8988T (cell line): Measurements from ENCODE around the gene OSBPL7.

Experiments used
- DNase-seq: peaks from one replicate; pipeline ENCODE4 v3.0.0; 2011

The OSBPL7 gene

GRCh38 chr17:47847341-47848197 is 26.0 kb upstream of the OSBPL7 start:
- DNase-seq, result no peak

- no peak for DNase-seq
Observed at GRCh38 chr17:47846716-47847340, 25.2 kb upstream of the OSBPL7 start.

- no peak for DNase-seq
Observed at GRCh38 chr17:47845716-47846075, 24.1 kb upstream of the OSBPL7 start.

- DNase-seq, result no peak
Observed at GRCh38 chr17:47844814-47845715, 23.5 kb upstream of the OSBPL7 start.

- DNase-seq, result no peak
Observed at GRCh38 chr17:47844227-47844626, 22.6 kb upstream of the OSBPL7 start.

GRCh38 chr17:47843391-47843730 is 21.8 kb upstream of the OSBPL7 start:
- no peak for DNase-seq

GRCh38 chr17:47841488-47842291 is 20.1 kb upstream of the OSBPL7 start:
- DNase-seq, result no peak

GRCh38 chr17:47840742-47841487 is 19.3 kb upstream of the OSBPL7 start, which contains the start of gene SCRN2:
Gene SCRN2, minus strand, starts transcription at chr17:47841273. Its CDS starts 430 bp downstream, at chr17:47840843.
- DNase-seq, result peak; percentile 98

GRCh38 chr17:47840001-47840741 is 18.6 kb upstream of the OSBPL7 start:
- DNase-seq, result no peak

GRCh38 chr17:47839071-47839470 is 17.5 kb upstream of the OSBPL7 start:
- no peak for DNase-seq

- DNase-seq, result no peak
Observed at GRCh38 chr17:47838636-47839035, 17.0 kb upstream of the OSBPL7 start.

- peak; percentile 89 for DNase-seq
Observed at GRCh38 chr17:47837401-47838039, 15.9 kb upstream of the OSBPL7 start.

- DNase-seq, result no peak
Observed at GRCh38 chr17:47836601-47837000, 15.0 kb upstream of the OSBPL7 start.

GRCh38 chr17:47834756-47835155 is 13.2 kb upstream of the OSBPL7 start:
- DNase-seq, result no peak

- DNase-seq, result no peak
Observed at GRCh38 chr17:47831934-47832327, 10.3 kb upstream of the OSBPL7 start.

GRCh38 chr17:47831003-47831933 is 9.7 kb upstream of the OSBPL7 start, which contains the start of the genes LRRC46 and MRPL10:
Gene LRRC46, plus strand, starts transcription at chr17:47831670. Its CDS starts 320 bp downstream, at chr17:47831990.
Gene MRPL10, minus strand, starts transcription at chr17:47831541. Its CDS starts 30 bp downstream, at chr17:47831511.
- DNase-seq, result peak; percentile 98

- no peak for DNase-seq
Observed at GRCh38 chr17:47830396-47831002, 8.9 kb upstream of the OSBPL7 start.

- no peak for DNase-seq
Observed at GRCh38 chr17:47829870-47830269, 8.3 kb upstream of the OSBPL7 start.

GRCh38 chr17:47823519-47823918 is 1.9 kb upstream of the OSBPL7 start:
- DNase-seq, result no peak
